ENCODE data around the gene SYNGR3. TPM values are rescaled to one million over a fixed set of nuclear protein-coding genes. Genes with fewer than 3 reads are reported as not detected.

Gene SYNGR3
- polyA plus RNA-seq, 1 donor (not counting 4 experiments of a cell fraction or from before 2014, with no cell fraction given), result 0.30 TPM

DNA sequence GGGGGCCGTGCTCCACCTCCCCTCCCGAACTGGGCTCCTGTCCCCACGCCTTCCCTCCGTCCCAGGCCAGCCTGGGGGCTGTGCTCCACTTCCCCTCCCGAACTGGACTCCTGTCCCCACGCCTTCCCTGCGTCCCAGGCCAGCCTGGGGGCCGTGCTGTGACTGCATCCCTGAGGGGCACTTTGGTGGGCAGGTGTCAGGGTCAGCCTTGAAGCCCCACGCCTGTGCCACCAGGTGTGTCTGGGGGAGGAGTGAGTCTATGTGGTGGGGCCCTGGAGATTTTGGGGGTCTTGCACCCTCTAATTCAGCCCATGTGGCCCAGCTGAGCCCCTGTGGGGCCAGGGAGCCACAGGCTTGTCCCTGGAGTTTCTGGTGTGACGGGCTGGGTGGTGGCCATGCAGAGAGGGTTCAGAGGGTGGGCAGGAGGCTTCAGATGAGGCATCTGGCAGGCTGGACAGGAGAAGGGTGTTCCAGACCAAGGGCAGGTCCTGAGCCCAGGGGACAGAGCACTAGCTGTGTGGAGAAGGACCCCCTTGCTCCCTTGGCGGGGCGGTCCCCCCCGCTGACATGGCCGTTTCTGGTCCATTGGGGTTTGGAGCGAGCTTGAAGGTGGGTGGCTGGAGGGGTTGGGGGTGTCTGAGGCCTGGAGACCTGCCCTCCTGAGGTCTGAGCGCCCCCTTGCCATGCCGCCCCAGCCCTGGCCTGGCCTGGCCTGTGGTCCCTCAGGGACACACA is 45.1 kb downstream of the SYNGR3 start:
- H2AFZ ChIP-seq (ENCODE audit: control insufficient read depth, low read length), result no peak overlapping the region
- FAIRE-seq (no peak), DNase-seq (ENCODE audit: low read depth, low spot score) (no peak)
- no peak overlapping the region for H3K9ac ChIP-seq (ENCODE audit: control insufficient read depth, extremely low read depth, insufficient read depth, low read length)
- peaks cover 9% of the 10 kb centered on the region for H3K4me1 ChIP-seq (ENCODE audit: control insufficient read depth, extremely low read depth, insufficient read depth, low read length)
- H3K4me2 ChIP-seq (ENCODE audit: control insufficient read depth, extremely low read depth, insufficient read depth, low read depth, low read length), result no peak overlapping the region
- H3K27me3 ChIP-seq (ENCODE audit: control insufficient read depth, extremely low read depth, insufficient read depth, low read length), result no peaks in the 10 kb centered on the region
- peaks cover 0 to 3% of the 10 kb centered on the region in 2 experiments for H3K36me3 ChIP-seq (ENCODE audit: control insufficient read depth in 2 of 2, extremely low read depth in 1 of 2, insufficient read depth in 2 of 2, low read length in 2 of 2)
- H4K20me1 ChIP-seq (ENCODE audit: control insufficient read depth, extremely low read depth, insufficient read depth, low read length), result no peaks in the 10 kb centered on the region
- no peaks in the 10 kb centered on the region for H3K79me2 ChIP-seq (ENCODE audit: control insufficient read depth, insufficient read depth, low read length)
- no peak overlapping the region for H3K27ac ChIP-seq (ENCODE audit: control insufficient read depth, insufficient read depth, low read length)
- no peaks in the 10 kb centered on the region for H3K9me1 ChIP-seq (ENCODE audit: control insufficient read depth, extremely low read depth, insufficient read depth, low read length)
- TF ChIP-seq EZH2 (IDR thresholded peaks at IDR 0.05; ENCODE audit: low read length), result no peak
- TF ChIP-seq, protein P1, sequence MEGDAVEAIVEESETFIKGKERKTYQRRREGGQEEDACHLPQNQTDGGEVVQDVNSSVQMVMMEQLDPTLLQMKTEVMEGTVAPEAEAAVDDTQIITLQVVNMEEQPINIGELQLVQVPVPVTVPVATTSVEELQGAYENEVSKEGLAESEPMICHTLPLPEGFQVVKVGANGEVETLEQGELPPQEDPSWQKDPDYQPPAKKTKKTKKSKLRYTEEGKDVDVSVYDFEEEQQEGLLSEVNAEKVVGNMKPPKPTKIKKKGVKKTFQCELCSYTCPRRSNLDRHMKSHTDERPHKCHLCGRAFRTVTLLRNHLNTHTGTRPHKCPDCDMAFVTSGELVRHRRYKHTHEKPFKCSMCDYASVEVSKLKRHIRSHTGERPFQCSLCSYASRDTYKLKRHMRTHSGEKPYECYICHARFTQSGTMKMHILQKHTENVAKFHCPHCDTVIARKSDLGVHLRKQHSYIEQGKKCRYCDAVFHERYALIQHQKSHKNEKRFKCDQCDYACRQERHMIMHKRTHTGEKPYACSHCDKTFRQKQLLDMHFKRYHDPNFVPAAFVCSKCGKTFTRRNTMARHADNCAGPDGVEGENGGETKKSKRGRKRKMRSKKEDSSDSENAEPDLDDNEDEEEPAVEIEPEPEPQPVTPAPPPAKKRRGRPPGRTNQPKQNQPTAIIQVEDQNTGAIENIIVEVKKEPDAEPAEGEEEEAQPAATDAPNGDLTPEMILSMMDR (optimal IDR thresholded peaks at IDR 0.05 in 1 of 3, IDR thresholded peaks at IDR 0.05 in 1 of 3, conservative IDR thresholded peaks at IDR 0.05 in 1 of 3; ENCODE audit: extremely low read depth in 1 of 3, insufficient read depth in 2 of 3, low read length in 3 of 3), result no peak
- no peak overlapping the region for H3K4me3 ChIP-seq (ENCODE audit: control insufficient read depth in 2 of 3, extremely low read depth in 1 of 3, insufficient read depth in 2 of 3, low read depth in 1 of 3, low read length in 3 of 3)
- dilution Hi-C loops (cut with MboI; ENCODE audit: extremely low pct_ligation_motif_present, low sequenced_read_pairs), result no loop called here
- no peaks in the 10 kb centered on the region for H3K9me3 ChIP-seq (ENCODE audit: control insufficient read depth, low read depth, low read length)

DNA sequence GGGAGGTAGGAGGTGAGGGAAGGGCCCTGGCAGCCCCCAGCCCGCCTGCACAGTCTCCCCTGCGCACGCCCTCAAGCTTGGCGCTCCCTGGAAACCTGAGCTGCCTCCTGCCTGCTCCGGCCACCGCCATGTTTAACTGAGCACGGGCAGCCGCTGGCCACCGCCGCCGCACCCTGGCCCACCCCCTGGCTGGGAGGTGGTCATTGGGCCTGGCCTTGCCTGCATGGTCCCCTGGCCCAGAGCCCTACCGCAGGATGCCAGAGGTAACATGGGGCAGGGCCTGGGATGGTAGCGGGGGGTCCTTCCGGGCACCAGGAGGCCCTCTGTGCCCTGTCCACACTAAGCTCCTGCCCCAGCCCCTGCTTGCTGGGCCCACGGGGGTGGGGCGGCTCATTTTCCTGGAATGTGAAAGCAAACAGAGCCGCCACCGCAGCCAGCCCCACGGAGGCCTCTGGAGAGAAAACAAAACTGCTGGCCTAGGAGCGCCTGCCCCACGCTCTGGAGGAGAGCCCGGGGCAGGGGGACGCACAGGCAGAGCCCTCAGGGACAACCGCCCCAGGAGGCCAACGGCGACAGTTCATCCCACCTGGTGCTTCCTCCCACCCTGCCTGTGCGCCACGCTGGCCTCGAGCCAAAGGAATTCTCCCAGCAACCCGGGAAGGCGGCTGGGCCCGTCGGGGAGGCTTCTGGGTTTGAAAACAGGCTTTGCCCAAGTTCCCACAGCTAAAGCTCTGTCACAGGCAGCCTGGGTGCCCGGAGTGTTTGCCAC is 45.8 kb downstream of the SYNGR3 start:
- H3K9me1 ChIP-seq (ENCODE audit: control insufficient read depth, extremely low read depth, insufficient read depth, low read length), result no peaks in the 10 kb centered on the region
- no peak overlapping the region for H3K9ac ChIP-seq (ENCODE audit: control insufficient read depth, extremely low read depth, insufficient read depth, low read length)
- no peak overlapping the region for H2AFZ ChIP-seq (ENCODE audit: control insufficient read depth, low read length)
- no peak overlapping the region for H3K4me2 ChIP-seq (ENCODE audit: control insufficient read depth, extremely low read depth, insufficient read depth, low read depth, low read length)
- no peaks in the 10 kb centered on the region for H3K9me3 ChIP-seq (ENCODE audit: control insufficient read depth, low read depth, low read length)
- no peak for FAIRE-seq
- TF ChIP-seq, protein P1 (optimal IDR thresholded peaks at IDR 0.05 in 1 of 3, IDR thresholded peaks at IDR 0.05 in 1 of 3, conservative IDR thresholded peaks at IDR 0.05 in 1 of 3; ENCODE audit: extremely low read depth in 1 of 3, insufficient read depth in 2 of 3, low read length in 3 of 3), result no peak
- no peak for TF ChIP-seq EZH2 (IDR thresholded peaks at IDR 0.05; ENCODE audit: low read length)
- H3K36me3 ChIP-seq (ENCODE audit: control insufficient read depth in 2 of 2, extremely low read depth in 1 of 2, insufficient read depth in 2 of 2, low read length in 2 of 2), result peaks cover 0 to 3% of the 10 kb centered on the region in 2 experiments
- dilution Hi-C loops (cut with MboI; ENCODE audit: extremely low pct_ligation_motif_present, low sequenced_read_pairs), result no loop called here
- H3K27me3 ChIP-seq (ENCODE audit: control insufficient read depth, extremely low read depth, insufficient read depth, low read length), result no peaks in the 10 kb centered on the region
- no peak overlapping the region for H3K4me3 ChIP-seq (ENCODE audit: control insufficient read depth in 2 of 3, extremely low read depth in 1 of 3, insufficient read depth in 2 of 3, low read depth in 1 of 3, low read length in 3 of 3)
- no peak overlapping the region for H3K27ac ChIP-seq (ENCODE audit: control insufficient read depth, insufficient read depth, low read length)
- DNase-seq (ENCODE audit: low read depth, low spot score), result no peak
- peaks cover 9% of the 10 kb centered on the region for H3K4me1 ChIP-seq (ENCODE audit: control insufficient read depth, extremely low read depth, insufficient read depth, low read length)
- H3K79me2 ChIP-seq (ENCODE audit: control insufficient read depth, insufficient read depth, low read length), result no peaks in the 10 kb centered on the region
- no peaks in the 10 kb centered on the region for H4K20me1 ChIP-seq (ENCODE audit: control insufficient read depth, extremely low read depth, insufficient read depth, low read length)
